HCEC 1CT (cell line): Measurements from ENCODE around the gene ARHGAP28.
"Not testable (repeated sequence)": the region's sequence is repeated elsewhere in the genome, so short reads cannot be mapped to it uniquely, and the experiment has no call there.

ENCODE experiments used
- DNase-seq: peaks from one replicate; pipeline ENCODE4 v3.0.0-alpha.2; 2017

ARHGAP28 gene

DNA sequence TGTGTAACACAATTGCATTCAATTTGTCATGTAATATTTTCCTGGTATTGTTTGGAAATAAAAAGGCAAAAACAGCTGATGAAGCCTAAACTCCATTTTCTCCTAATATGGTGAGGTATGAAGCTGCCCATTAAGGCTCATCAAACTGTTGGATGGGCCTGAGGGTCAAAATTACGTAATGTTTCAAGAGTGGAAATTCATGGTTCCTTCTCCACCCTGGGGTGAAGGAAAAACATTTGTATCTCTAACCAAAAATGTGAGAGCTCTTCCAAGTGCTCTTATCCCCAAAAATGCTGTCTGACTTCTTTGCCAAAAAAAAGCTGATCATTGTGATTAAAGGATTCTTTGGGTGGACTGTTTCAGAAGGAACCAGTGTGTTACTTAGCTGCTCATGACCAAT lies 91.8 kb downstream of the ARHGAP28 start:
- no peak for DNase-seq

DNA sequence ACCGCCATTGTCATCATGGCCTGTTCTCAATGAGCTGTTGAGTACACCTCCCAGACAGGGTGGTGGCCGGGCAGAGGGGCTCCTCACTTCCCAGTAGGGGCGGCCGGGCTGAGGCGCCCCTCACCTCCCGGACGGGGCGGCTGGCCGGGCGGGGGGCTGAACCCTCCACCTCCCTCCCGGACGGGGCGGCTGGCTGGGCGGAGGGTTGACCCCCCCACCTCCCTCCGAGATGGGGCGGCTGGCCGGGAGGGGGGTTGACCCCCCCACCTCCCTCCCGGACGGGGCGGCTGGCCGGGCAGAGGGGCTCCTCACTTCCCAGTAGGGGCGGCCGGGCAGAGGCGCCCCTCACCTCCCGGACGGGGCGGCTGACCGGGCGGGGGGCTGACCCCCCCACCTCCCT lies 97.6 kb downstream of the ARHGAP28 start:
- DNase-seq, result not testable (repeated sequence)

GRCh38 chr18:6827566-6827965 lies 98.0 kb downstream of the ARHGAP28 start:
- DNase-seq, result not testable (repeated sequence)

GRCh38 chr18:6830916-6831315 lies 101.4 kb downstream of the ARHGAP28 start:
- DNase-seq, result no peak

- DNase-seq, result peak; percentile 13
Observed at GRCh38 chr18:6835345-6835744, 105.8 kb downstream of the ARHGAP28 start.

- no peak for DNase-seq
Observed at GRCh38 chr18:6836331-6836730, 106.8 kb downstream of the ARHGAP28 start.

GRCh38 chr18:6837904-6838303 lies 108.4 kb downstream of the ARHGAP28 start:
- no peak for DNase-seq

DNA sequence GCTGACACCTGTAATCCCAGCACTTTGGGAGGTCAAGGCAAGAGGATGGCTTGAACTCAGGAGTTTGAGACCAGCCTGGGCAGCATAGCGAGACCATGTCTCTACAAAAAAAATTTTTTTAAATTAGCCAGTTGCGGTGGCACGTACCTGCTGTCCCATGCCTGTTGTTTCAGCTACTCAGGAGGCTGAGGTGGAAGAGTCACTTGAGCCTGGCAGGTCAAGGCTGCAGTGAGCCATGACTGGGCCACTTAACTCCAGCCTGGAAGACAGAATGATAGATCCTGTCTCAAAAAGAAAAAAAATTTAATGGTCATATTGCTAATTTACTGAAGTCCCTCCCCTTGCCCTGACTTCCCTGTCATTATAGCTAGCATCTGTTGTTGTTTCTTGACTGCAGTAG lies 112.6 kb downstream of the ARHGAP28 start:
- DNase-seq, result no peak

- DNase-seq, result no peak
Observed at GRCh38 chr18:6843308-6843707, 113.8 kb downstream of the ARHGAP28 start.

GRCh38 chr18:6845521-6845920 lies 116.0 kb downstream of the ARHGAP28 start:
- DNase-seq, result not testable (repeated sequence)

GRCh38 chr18:6850396-6850795 lies 120.9 kb downstream of the ARHGAP28 start:
- no peak for DNase-seq

DNA sequence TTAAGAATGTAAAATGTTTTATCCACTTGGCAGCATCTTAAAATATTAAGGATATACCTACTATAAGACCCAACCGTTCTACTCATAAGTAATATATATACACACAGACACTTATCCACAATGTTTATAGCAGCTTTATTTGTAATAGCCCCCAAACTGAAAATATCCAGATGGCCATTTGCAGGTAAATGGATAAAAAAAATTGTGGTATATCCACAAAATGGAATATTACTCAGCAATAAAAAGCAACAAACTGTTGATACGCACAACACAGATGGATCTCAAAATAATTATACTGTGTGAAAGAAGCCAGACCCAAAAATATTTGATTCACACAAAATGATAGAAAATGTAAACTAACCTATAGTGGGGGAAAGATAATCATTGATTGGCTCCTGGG lies 122.0 kb downstream of the ARHGAP28 start:
- no peak for DNase-seq

GRCh38 chr18:6854811-6855210 lies 125.3 kb downstream of the ARHGAP28 start:
- no peak for DNase-seq

DNA sequence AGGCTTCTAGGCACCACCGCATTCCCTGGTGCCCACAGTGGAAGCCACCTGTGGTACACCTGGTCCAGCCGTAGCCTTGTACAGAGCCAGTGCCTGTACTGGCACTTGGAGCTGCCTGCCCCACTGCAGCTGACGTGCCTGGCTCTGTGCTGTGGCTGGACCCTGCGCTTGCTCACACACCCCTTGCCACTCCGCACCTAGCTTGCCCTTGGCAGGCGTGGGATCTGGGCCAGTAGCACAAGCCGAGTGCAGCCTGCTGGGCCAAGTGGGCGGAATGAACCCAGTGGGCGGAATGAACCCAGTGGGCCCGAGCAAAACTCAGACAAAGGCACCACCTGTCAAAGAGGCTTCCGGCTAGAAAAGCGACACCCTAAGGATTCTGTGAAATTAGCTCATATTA lies 126.3 kb downstream of the ARHGAP28 start:
- DNase-seq, result no peak

- no peak for DNase-seq
Observed at GRCh38 chr18:6857300-6857699, 127.8 kb downstream of the ARHGAP28 start.

DNA sequence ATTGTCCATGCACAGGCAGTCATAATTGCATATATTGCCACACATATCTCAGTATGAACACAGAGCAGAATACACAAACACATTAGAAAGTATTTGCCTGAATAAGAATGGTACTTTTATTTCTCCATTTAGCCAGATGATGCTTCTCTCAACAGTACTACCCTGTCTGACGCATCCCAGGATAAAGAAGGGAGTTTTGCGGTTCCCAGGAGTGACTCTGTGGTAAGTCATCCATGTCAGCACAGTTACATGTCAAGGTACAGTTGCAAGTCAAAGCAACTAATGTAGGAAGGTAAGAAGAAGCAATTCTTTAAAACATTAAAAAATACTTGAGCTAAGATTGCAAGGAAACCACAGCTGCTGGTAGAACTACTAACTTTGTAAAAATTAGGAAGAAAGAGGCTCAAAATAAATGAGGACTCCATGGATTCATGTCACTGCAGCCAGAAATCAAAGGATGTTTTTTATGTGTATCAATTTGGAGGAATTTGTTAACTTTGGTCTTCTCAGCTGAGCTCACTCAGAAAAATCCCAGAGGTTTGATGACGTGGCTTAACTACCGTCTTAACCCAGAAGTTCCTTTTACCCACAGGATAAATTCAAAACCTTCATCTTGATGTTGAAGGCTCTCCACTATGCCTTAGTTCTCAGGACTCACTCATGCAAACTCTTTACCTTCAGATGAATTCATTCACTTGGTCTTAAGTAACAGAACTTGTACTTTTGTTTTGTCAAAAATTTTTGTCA lies 130.3 kb downstream of the ARHGAP28 start:
- no peak for DNase-seq

GRCh38 chr18:6860804-6861448 lies 131.4 kb downstream of the ARHGAP28 start:
- DNase-seq, result no peak

DNA sequence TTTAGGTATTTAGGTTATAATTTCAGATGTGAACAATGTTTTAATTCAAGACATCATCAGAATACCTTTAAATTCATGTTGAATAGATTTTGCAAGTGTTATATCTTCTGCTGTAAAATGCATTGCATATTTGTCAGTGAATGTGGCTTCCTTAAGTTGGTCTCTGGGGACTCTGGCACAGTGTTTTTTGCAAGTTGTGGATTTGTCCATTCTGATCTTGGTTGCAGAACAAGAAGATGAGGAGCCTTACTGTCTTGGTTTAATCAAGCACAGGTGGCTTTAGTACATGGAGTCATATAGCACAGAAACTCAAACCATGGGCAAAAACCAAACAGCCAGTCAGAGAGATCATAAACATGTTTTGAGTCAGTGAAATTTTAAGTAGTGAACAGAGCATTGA lies 135.7 kb downstream of the ARHGAP28 start:
- DNase-seq, result no peak

GRCh38 chr18:6866552-6867085 lies 137.1 kb downstream of the ARHGAP28 start:
- no peak for DNase-seq

GRCh38 chr18:6868033-6868432 lies 138.5 kb downstream of the ARHGAP28 start:
- no peak for DNase-seq

- DNase-seq, result no peak
Observed at GRCh38 chr18:6871566-6871965, 142.1 kb downstream of the ARHGAP28 start.

DNA sequence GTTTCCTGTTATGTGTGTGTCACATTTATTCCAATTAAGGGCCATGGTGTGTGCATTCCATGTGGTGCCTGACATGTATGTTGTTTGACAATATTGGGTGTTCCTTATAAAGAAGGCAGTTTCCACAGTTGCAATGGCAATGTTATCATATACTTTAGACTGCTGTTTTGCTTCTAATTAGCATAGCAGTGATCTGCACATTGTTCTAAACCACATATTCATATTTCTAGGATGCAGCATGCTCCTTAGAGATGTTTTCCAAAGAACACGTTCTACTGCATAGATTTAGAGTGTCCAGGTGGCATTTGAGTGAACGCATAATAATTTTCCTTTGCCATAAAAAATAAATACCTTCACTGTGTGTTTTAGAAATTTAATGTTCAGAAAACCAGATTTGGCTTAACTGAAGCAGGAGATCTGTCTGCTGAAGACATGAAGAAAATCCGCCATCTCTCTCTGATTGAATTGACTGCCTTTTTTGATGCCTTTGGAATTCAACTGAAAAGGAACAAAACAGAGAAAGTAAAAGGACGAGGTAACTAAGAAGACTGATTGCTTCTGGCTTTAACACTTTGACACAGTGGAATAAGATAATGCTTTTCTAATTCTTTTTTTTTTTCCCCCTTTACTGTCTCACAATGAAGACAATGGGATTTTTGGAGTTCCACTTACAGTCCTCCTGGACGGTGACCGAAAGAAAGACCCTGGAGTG lies 143.7 kb downstream of the ARHGAP28 start:
- no peak for DNase-seq

GRCh38 chr18:6874315-6874714 lies 144.8 kb downstream of the ARHGAP28 start:
- peak; percentile 8 for DNase-seq

DNA sequence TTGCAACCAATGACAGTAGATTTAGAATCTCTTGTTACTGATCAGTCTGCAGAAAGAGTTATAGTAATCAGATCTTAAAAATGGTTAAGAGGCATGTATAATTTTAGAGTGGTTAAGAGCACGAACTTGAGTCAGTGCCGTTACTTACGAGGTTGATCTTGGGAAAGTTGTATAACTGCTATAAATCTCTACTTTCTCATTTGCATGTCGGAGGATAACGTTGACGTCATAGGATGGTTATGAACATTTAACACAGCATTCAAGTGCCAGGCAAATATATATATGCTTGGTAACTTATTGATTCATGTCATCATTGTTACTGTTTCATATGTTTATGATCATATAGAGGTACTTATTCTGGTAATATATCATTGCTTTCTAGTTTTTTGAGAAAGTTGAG lies 146.2 kb downstream of the ARHGAP28 start:
- DNase-seq, result no peak
